ENCODE measurements around the gene C7orf33. TPM values are rescaled to one million over a fixed set of nuclear protein-coding genes. Genes with fewer than 3 reads are reported as not detected.

Gene C7orf33
- total and polyA plus RNA-seq, 9 of the 15 experiments (the other 6 are each of a cell fraction or from before 2014, with no cell fraction given): 0.04 TPM; not detected in 8

GRCh38 chr7:148607151-148607661 is 16.6 kb downstream of the C7orf33 start:
- ChIA-PET POLR2A (no interaction called here), CTCF (ENCODE audit: low intra/inter-chr PET ratio) (no interaction called here)
- DNase-seq (ENCODE audit: extremely low read depth in 1 of 4, low spot score in 3 of 4) (no peak), FAIRE-seq (no peak), ATAC-seq (no peak)
- 0% methylated on average over 4 of the region's 4 CpGs for WGBS (ENCODE audit: insufficient coverage, low coverage, missing lambda C conversion rate)
- no peaks in the 10 kb centered on the region for H3K79me2 ChIP-seq (ENCODE audit: control insufficient read depth, insufficient read depth, low read length)
- no peak overlapping the region for H3K9ac ChIP-seq (ENCODE audit: insufficient read depth in 1 of 2, low read depth in 2 of 2, low read length in 2 of 2)
- no peaks in the 10 kb centered on the region for H3K9me1 ChIP-seq (ENCODE audit: control insufficient read depth, insufficient read depth, low read length)
- no peak overlapping the region for H2AFZ ChIP-seq (ENCODE audit: low read depth, low read length)
- in situ Hi-C loops (cut with MboI) (no loop called here), intact Hi-C loops (cut with micrococcal nuclease) (no loop called here)
- no peak overlapping the region for H3K27ac ChIP-seq (ENCODE audit: extremely low read depth, low read depth, low read length)
- no peak overlapping the region for H3K4me2 ChIP-seq (ENCODE audit: insufficient read depth, low read length)
- H3K4me3 ChIP-seq: no peak overlapping the region
- no peaks in the 10 kb centered on the region for H4K20me1 ChIP-seq (replicated peaks; ENCODE audit: control insufficient read depth, insufficient read depth, low read length)
- no TSS peak for BruUV-seq (replicated peaks)
- no peaks in the 10 kb centered on the region for H3K4me1 ChIP-seq (replicated peaks in 1 of 2; ENCODE audit: control insufficient read depth in 2 of 2, insufficient read depth in 2 of 2, low read length in 2 of 2)
- no peaks in the 10 kb centered on the region; the same call in 1 of the 2 replicates for H3K9me3 ChIP-seq (replicated peaks; ENCODE audit: control insufficient read depth, insufficient read depth, low read depth, low read length)
- H3K27me3 ChIP-seq (ENCODE audit: control insufficient read depth in 2 of 2, insufficient read depth in 2 of 2, low read length in 2 of 2): peaks cover 21 to 36% of the 10 kb centered on the region in 2 experiments; a peak in 4 of 5 replicates
- H3K36me3 ChIP-seq (ENCODE audit: control insufficient read depth, insufficient read depth, low read length): no peaks in the 10 kb centered on the region
- TF ChIP-seq THRAP3 (IDR thresholded peaks at IDR 0.05; ENCODE audit: borderline replicate concordance) (no peak), ZNF3 (CRISPR knock-in tag; IDR thresholded peaks at IDR 0.05) (no peak), HNRNPK (IDR thresholded peaks at IDR 0.05; ENCODE audit: low read depth, low read length, poor library complexity, severe bottlenecking) (no peak), THAP12 (CRISPR knock-in tag; IDR thresholded peaks at IDR 0.05) (no peak), TAF9B (IDR thresholded peaks at IDR 0.05; ENCODE audit: partially characterized antibody) (no peak), CGGBP1 (CRISPR knock-in tag; IDR thresholded peaks at IDR 0.05) (no peak), OTX1 (CRISPR knock-in tag; IDR thresholded peaks at IDR 0.05) (no peak), ARHGAP35 (IDR thresholded peaks at IDR 0.05; ENCODE audit: partially characterized antibody) (no peak), HDAC8 (tag; IDR thresholded peaks at IDR 0.05) (no peak), RBM39 (optimal IDR thresholded peaks at IDR 0.05; ENCODE audit: low read depth, low read length) (no peak), ZKSCAN3 (CRISPR knock-in tag; IDR thresholded peaks at IDR 0.05) (no peak), GTF3C2 (IDR thresholded peaks at IDR 0.05; ENCODE audit: borderline replicate concordance, extremely low read depth, insufficient read length) (no peak), FOXP1 (CRISPR knock-in tag; IDR thresholded peaks at IDR 0.05) (no peak), SIX5 (IDR thresholded peaks at IDR 0.05; ENCODE audit: borderline replicate concordance in 1 of 2, insufficient read depth in 1 of 2, low read depth in 1 of 2, low read length in 2 of 2) (no peak), MTA2 (IDR thresholded peaks at IDR 0.05; ENCODE audit: low read depth) (no peak), NFE2L1 (tag; IDR thresholded peaks at IDR 0.05; ENCODE audit: borderline replicate concordance, low read depth) (no peak), WHSC1 (IDR thresholded peaks at IDR 0.05; ENCODE audit: low read length) (no peak), PCBP2 (IDR thresholded peaks at IDR 0.05; ENCODE audit: low read depth, low read length, poor library complexity, severe bottlenecking) (no peak), ZNF707 (CRISPR knock-in tag; conservative IDR thresholded peaks at IDR 0.05) (no peak)
